HG02610 (cell line): ENCODE measurements around the gene CCPG1.

Experiments
- ATAC-seq: cut with Tn5 transposase; IDR thresholded peaks from one replicate; pipeline ENCODE4 v1.9.1; 2021; ENCODE audit warnings: mild to moderate bottlenecking, moderate library complexity; ENCODE audit not compliant: unreplicated experiment

Gene CCPG1

DNA sequence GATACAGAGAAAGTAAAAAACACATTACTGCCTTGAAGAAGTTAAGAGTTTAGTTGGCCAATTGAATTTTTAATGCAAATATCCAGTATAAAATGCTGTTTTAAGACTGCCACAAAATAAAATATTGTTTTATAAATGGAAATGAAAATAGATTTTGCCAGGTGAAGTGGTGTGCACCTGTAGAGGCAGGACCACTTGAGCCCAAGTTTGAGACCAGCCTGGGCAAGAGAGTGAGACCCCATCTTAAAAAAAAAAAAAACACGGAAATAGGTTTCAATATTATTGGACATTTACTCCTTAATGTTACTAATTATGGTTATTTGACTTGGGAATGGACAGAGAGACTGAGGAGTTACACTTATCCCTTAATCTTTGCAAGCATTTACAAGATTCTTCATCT, 87.2 kb downstream of the CCPG1 start:
- no peak for ATAC-seq

GRCh38 chr15:55320238-55320550, 88.0 kb downstream of the CCPG1 start:
- ATAC-seq, result no peak

- ATAC-seq, result peak; percentile 23
Measured at GRCh38 chr15:55319537-55320237, 88.5 kb downstream of the CCPG1 start.

DNA sequence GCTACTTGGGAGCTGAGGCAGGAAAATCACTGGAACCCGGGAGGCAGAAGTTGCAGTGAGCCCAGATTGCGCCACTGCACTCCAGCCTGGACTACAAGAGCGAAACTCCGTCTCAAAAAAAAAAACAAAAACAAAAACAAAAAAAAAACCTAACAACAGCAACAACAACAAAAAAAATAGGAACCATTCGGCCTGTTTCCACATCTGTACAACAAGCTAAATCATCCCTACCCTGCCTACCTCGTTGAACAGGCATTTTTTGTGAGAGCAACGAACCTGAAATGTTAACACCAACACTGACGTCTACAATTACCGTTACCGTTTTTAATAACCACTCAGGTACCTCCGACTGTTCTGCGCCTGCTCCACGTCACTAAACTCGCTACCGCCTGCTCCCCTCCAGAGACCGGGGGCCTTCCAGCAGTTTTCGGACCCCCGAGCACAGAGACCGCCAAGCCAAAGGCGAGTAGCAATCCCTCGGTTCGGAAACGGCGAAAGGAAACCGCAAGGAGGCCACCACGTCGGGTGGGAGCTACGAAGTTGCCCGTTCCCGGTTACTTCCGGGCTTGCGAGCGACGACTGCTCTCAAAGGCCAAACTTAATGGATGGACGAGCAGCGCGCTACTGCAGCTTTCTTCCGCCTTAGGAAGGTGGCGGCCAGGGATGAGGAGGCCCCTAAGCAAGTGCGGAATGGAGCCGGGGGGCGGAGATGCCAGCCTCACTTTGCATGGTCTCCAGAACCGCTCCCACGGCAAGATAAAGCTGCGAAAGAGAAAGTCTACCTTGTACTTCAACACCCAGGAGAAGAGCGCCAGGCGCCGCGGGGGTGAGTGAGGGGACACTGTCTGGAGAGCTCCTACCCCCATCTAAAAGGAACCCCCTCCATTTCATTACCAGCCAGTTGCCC, 89.3 kb downstream of the CCPG1 start, which contains the start of the genes PIGB and PIGBOS1:
Gene PIGB, plus strand, starts transcription at position 635 of the 907 bp plus-strand sequence. Its CDS starts 29 bp downstream, at position 664.
Gene PIGBOS1, minus strand, starts transcription at position 536 of the 907 bp plus-strand sequence. CDS start 1,331 bp downstream, outside the sequence.
- ATAC-seq, result peak; percentile 93
